Rectal smooth muscle tissue (tissue), 1 donor: ENCODE data around the gene TRIM23.

Experiments
- H3K27ac ChIP-seq: one replicate; pipeline ENCODE4 v1.7.0; 2013; ENCODE audit warnings: low read depth, low read length, inconsistent platforms
- H3K27me3 ChIP-seq: one replicate; pipeline ENCODE4 v1.7.0; 2013; ENCODE audit warnings: low read length; ENCODE audit not compliant: control insufficient read depth, insufficient read depth
- H3K36me3 ChIP-seq: one replicate; pipeline ENCODE4 v1.7.0; 2013; ENCODE audit warnings: low read length; ENCODE audit not compliant: control insufficient read depth, insufficient read depth
- H3K4me1 ChIP-seq: one replicate; pipeline ENCODE4 v1.7.0; 2013; ENCODE audit warnings: low read length; ENCODE audit not compliant: control insufficient read depth, insufficient read depth
- H3K4me3 ChIP-seq: one replicate; pipeline ENCODE4 v1.7.0; 2013; ENCODE audit warnings: low read length
- H3K9ac ChIP-seq: one replicate; pipeline ENCODE4 v1.7.0; 2013; ENCODE audit warnings: low read length

TRIM23 gene

GRCh38 chr5:65556718-65557117 lies 67.4 kb downstream of the TRIM23 start:
- H3K9ac ChIP-seq: no peak overlapping the region
- H3K4me3 ChIP-seq: no peak overlapping the region
- no peak overlapping the region for H3K27ac ChIP-seq
- H3K4me1 ChIP-seq: no peaks in the 10 kb centered on the region
- H3K36me3 ChIP-seq: no peaks in the 10 kb centered on the region
- no peaks in the 10 kb centered on the region for H3K27me3 ChIP-seq

- Histone ChIP-seq H3K27me3 (no peaks in the 10 kb centered on the region), H3K4me3 (no peak overlapping the region), H3K36me3 (no peaks in the 10 kb centered on the region), H3K27ac (no peak overlapping the region), H3K9ac (no peak overlapping the region), H3K4me1 (no peaks in the 10 kb centered on the region)
These were observed 68.0 kb downstream of the TRIM23 start for GRCh38 chr5:65556181-65556580.

GRCh38 chr5:65555287-65555686 lies 68.8 kb downstream of the TRIM23 start:
- Histone ChIP-seq H3K4me1 (no peaks in the 10 kb centered on the region), H3K36me3 (no peaks in the 10 kb centered on the region), H3K4me3 (no peak overlapping the region), H3K27me3 (no peaks in the 10 kb centered on the region), H3K27ac (no peak overlapping the region), H3K9ac (no peak overlapping the region)

GRCh38 chr5:65553941-65554340 lies 70.2 kb downstream of the TRIM23 start:
- H3K27ac ChIP-seq: no peak overlapping the region
- H3K9ac ChIP-seq: no peak overlapping the region
- no peaks in the 10 kb centered on the region for H3K36me3 ChIP-seq
- no peaks in the 10 kb centered on the region for H3K27me3 ChIP-seq
- no peak overlapping the region for H3K4me3 ChIP-seq
- no peaks in the 10 kb centered on the region for H3K4me1 ChIP-seq

- no peak overlapping the region for H3K9ac ChIP-seq
- no peak overlapping the region for H3K27ac ChIP-seq
- no peaks in the 10 kb centered on the region for H3K27me3 ChIP-seq
- no peaks in the 10 kb centered on the region for H3K4me1 ChIP-seq
- H3K4me3 ChIP-seq: no peak overlapping the region
- no peaks in the 10 kb centered on the region for H3K36me3 ChIP-seq
These were observed 75.9 kb downstream of the TRIM23 start for GRCh38 chr5:65548281-65548680.

- no peak overlapping the region for H3K27ac ChIP-seq
- H3K27me3 ChIP-seq: no peaks in the 10 kb centered on the region
- H3K4me1 ChIP-seq: no peaks in the 10 kb centered on the region
- no peaks in the 10 kb centered on the region for H3K36me3 ChIP-seq
- no peak overlapping the region for H3K9ac ChIP-seq
- no peak overlapping the region for H3K4me3 ChIP-seq
These were observed 78.0 kb downstream of the TRIM23 start for GRCh38 chr5:65546141-65546540.

- no peak overlapping the region for H3K4me3 ChIP-seq
- no peaks in the 10 kb centered on the region for H3K4me1 ChIP-seq
- no peak overlapping the region for H3K9ac ChIP-seq
- H3K27ac ChIP-seq: no peak overlapping the region
- H3K36me3 ChIP-seq: no peaks in the 10 kb centered on the region
- no peaks in the 10 kb centered on the region for H3K27me3 ChIP-seq
These were observed 79.7 kb downstream of the TRIM23 start for GRCh38 chr5:65544473-65544872.

- no peaks in the 10 kb centered on the region for H3K36me3 ChIP-seq
- no peaks in the 10 kb centered on the region for H3K27me3 ChIP-seq
- H3K27ac ChIP-seq: no peak overlapping the region
- H3K9ac ChIP-seq: no peak overlapping the region
- no peak overlapping the region for H3K4me3 ChIP-seq
- no peaks in the 10 kb centered on the region for H3K4me1 ChIP-seq
These were observed 84.3 kb downstream of the TRIM23 start for GRCh38 chr5:65539827-65540226.
